Epithelial cell of prostate (primary cell): Measurements from ENCODE around the gene VPS35L.
"Not testable (repeated sequence)": the region's sequence is repeated elsewhere in the genome, so short reads cannot be mapped to it uniquely, and the experiment has no call there.

Experiments
- DNase-seq: peaks from one replicate; pipeline ENCODE4 v3.0.0-alpha.2; 2011; ENCODE audit warnings: low read depth, low spot score
- H3K27ac ChIP-seq: fragments of 450-650 bp; 2 replicates; pipeline ENCODE4 v1.5.1; 2017; ENCODE audit warnings: mild to moderate bottlenecking

Gene VPS35L

GRCh38 chr16:19642501-19642900, 87.0 kb downstream of the VPS35L start:
- no peak for DNase-seq
- H3K27ac ChIP-seq = no peak overlapping the region

DNA sequence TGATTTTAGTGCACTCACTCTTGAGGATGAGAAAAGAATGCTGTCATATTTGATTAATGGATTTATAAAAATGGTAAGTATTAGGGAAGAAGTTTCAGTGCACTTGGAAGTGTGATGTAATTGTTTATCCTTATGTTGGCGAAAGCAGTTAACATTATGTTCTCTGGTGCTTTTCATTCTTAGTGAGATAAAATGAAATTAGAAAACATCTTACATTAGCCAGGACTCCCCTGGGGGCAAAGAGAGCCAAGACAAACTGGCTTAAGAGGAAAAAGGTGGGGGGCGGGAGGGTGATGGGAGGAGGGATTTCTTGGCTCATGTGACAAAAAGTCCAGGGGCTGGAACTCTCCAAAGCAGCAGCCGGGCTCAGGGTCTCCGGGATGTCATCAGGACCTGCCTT, 89.4 kb downstream of the VPS35L start:
- DNase-seq = no peak
- no peak overlapping the region for H3K27ac ChIP-seq

- H3K27ac ChIP-seq = no peak overlapping the region
- DNase-seq = no peak
Measured at GRCh38 chr16:19645557-19645981, 90.1 kb downstream of the VPS35L start.

DNA sequence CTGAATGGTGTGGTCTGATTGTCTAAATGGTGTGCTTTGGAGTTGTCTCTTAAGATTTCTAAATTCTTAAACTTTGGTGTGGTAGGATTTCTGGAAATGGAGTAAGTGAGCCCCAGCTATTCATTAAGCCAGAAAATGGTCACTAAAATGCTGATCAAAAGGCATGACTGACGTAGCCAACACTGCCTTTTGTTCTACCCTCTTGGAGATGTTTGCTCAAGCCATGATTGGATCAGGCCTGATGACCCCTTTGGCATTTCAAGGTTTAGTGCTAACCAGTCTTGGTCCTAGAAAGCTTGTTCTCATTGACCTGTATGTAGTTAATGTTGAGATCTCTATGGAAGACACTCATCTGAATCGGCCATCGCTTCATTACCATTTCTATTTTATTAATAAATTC, 94.5 kb downstream of the VPS35L start:
- H3K27ac ChIP-seq = no peak overlapping the region
- no peak for DNase-seq

DNA sequence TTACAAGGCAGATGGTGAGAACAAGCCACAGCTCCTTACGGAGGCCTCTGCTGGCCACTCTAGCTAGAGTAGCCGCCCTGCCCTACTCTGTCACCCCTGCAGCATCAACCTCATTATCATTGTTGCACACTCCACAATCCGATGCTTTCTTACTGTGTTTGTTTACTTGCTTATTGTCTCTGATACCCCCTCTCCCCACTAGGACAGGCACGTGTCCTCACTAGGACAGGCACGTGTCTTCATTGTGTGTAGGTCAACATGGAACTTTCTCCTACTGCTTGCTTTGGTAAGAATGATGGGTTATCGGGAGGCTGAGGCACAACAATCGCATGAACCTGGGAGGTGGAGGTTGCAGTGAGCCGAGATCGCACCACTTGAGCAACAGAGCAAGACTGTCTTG, 98.6 kb downstream of the VPS35L start:
- no peak for DNase-seq
- no peak overlapping the region for H3K27ac ChIP-seq

DNA sequence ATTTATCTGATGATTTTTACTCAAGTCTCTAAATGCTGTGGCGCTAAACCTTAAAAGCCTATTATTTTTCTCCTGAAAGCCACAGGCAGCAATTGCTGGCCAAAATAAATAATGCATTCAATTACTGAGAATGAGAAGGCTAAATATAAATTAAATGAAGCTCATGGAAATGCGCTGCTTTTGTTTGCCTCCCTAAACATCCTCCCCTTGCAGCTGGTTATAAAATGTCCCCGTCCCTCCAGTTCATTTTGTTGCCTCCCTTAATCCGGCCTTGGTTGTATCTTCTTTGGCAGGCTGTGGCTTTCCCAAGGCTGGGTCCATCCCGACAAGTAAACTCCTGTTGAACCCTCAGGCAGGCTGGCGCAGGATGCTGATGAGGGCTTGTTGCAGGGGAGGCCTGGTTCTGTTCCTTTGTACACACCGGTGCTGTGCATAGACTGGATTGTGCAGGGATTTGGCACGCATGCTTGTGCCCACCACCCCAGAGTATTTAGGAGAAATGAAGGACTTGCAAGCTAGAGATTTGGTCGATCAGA, 99.8 kb downstream of the VPS35L start:
- no peak overlapping the region for H3K27ac ChIP-seq
- no peak for DNase-seq

- no peak for DNase-seq
- H3K27ac ChIP-seq = no peak overlapping the region
Measured at GRCh38 chr16:19657831-19658230, 102.3 kb downstream of the VPS35L start.

DNA sequence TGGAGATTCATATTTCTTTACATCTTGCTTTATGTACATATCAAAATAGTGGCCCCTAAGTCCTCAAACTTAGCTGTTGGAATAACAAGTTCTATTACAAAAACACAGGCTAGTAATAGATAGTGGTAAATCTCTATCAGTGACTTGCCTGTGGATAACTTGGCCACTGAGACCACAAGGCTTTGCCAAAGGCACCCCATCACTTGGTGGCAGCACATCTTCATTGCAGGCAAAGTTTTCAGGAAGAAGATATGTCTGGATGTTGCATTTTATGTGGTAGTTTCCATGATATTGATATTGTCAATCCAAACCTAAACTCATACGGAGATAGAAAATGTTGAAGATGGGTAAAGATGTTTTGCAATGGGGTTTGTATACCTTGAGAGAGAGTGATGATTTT, 104.1 kb downstream of the VPS35L start:
- DNase-seq = no peak
- no peak overlapping the region for H3K27ac ChIP-seq

GRCh38 chr16:19660432-19660831, 104.9 kb downstream of the VPS35L start:
- DNase-seq = no peak

GRCh38 chr16:19662351-19662750, 106.8 kb downstream of the VPS35L start:
- H3K27ac ChIP-seq = no peak overlapping the region
- DNase-seq = no peak

More at GRCh38 chr16:19660432-19660831, 104.9 kb downstream of the VPS35L start:
- no peak overlapping the region for H3K27ac ChIP-seq

GRCh38 chr16:19664166-19664565, 108.7 kb downstream of the VPS35L start:
- no peak overlapping the region for H3K27ac ChIP-seq
- no peak for DNase-seq

DNA sequence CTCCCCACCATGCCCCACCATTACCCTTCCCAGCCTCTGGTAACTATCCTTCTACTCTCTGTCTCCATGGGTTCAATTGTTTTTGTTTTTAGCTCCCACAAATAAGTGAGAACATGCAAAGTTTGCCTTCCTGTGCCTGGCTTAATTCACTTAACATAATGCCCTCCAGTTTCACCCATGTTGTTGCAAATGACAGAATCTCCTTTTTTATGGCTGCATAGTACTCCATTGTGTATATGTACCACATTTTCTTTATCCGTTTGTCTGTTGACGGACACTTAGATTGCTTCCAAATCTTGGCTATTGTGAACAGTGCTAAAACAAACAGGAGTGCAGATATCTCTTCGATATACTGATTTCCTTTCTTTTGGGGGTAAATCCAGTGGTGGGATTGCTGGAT, 109.8 kb downstream of the VPS35L start:
- not testable (repeated sequence) for H3K27ac ChIP-seq, DNase-seq

- no peak overlapping the region for H3K27ac ChIP-seq
- DNase-seq = no peak
Measured at GRCh38 chr16:19666477-19666876, 111.0 kb downstream of the VPS35L start.

DNA sequence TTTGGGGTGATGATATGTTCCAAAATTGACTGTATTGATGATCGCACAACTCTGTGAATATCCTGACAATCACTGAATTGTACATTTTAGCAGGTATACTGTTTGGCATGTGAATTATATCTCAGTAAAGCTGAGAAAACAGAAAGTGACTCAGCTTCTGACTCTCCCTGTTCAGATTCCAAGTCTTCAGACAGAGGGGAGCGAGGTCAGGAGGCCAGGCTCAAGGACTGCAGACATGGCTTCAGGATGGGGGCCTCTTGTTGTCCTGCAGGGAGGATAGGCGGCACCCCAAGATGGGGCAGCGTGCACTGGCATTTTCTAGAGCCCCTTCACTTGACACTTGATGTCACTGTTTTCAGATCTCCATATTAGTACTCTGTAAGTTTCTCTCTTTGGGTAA, 116.9 kb downstream of the VPS35L start:
- no peak for DNase-seq

GRCh38 chr16:19674485-19674884, 119.0 kb downstream of the VPS35L start:
- DNase-seq = no peak
- no peak overlapping the region for H3K27ac ChIP-seq

More for the DNA sequence above, 116.9 kb downstream of the VPS35L start:
- H3K27ac ChIP-seq = no peak overlapping the region

- no peak overlapping the region for H3K27ac ChIP-seq
- no peak for DNase-seq
Measured at GRCh38 chr16:19677402-19677801, 121.9 kb downstream of the VPS35L start.

DNA sequence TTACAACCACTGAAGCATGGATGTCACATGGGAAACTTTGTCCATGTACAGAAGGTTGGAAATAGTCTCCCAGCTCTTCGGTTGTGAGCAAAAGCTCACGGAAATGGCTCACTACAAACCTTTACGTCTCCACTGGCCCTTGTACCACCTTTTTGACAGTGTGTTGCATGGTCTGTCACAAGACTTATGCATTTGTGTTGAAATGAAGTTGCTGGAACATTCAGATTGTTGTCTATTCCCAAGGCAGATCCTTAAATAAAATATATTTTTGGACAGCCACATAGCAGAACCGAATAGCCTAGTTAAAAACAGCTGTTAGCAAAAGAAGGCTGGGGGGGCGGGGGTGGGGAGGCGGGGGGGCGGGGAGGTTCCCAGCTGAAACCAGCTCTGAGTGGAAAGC, 123.3 kb downstream of the VPS35L start:
- no peak for DNase-seq
- no peak overlapping the region for H3K27ac ChIP-seq

DNA sequence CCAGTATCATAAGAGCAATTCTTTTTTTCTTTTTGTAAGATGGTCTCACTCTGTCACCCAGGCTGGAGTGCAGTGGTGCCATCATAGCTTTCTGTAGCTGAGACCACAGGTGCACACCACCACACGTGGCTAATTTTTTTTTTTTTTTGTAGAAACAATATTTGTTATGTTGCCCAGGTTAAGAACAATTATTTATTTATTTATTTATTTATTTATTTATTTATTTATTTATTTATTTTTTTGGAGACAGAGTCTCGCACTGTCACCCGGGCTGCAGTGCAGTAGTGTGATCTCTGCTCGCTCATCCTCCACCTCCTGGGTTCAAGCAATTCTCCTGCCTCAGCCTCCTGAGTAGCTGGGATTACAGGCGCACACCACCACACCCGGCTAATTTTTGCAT, 123.8 kb downstream of the VPS35L start:
- DNase-seq, H3K27ac ChIP-seq: not testable (repeated sequence)

- no peak for DNase-seq
- H3K27ac ChIP-seq = no peak overlapping the region
Measured at GRCh38 chr16:19680881-19681340, 125.4 kb downstream of the VPS35L start.

DNA sequence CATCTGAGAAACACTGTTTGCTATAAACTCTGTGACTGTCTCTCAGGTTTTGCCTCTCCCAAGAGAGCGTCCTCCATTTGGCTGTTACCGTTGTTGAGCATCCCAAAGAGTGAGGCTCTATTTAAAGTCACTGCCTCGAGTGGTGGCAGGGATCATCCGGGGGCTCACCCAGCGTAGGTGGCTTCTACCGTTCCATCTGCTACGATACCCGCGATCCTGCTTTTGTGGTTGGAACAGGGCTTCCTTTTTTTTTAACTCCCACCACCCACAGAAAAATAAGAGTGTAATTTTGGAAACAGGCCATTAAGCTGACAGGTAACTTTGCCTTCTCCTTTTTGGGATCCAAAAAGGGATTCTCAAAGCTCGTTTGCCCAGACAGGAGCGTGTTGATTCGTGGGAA, 126.1 kb downstream of the VPS35L start:
- DNase-seq = no peak
- no peak overlapping the region for H3K27ac ChIP-seq

DNA sequence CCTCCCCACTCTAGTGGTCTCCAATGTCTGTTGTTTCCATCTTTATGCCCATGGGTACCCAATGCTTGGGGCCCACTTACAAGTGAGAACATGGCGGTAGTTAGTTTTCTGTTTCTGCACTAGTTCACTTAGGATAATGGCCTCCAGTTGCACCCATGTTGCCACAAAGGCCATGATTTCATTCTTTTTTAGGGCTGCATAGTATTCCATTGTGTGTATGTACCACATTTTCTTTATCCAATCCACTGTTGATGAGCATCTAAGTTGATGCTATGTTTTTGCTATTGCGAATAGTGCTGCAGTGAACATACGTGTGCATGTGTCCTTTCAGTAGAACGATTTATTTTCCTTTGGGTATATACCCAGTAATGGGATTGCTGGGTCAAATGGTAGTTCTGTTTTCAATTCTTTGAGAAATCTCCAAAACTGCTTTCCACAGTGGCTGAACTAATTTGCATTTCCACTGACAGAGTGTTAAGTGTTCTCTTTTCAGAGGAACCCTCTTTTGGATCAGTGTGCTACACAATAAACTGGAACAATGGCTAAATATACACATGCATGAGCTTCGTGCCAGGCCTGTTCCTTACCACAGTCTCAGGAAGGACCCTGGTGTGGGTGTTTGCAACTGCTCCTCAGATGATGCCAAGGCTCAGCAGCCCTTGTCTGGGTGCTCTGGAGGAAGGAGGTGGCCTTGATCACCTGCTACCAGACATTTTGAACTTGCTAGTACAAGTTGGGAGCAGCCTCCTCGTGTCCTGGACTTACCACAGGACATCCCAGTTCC, 128.1 kb downstream of the VPS35L start:
- no peak overlapping the region for H3K27ac ChIP-seq
- DNase-seq = no peak

GRCh38 chr16:19685176-19685575, 129.7 kb downstream of the VPS35L start:
- no peak for DNase-seq
- H3K27ac ChIP-seq = no peak overlapping the region
